Activated naive CD8-positive, alpha-beta T cell treated with anti-CD3 and anti-CD28 coated beads for 36 hours (primary cell): ENCODE results near the gene ZNF530. TPM values are rescaled to one million over a fixed set of nuclear protein-coding genes. Genes with fewer than 3 reads are reported as not detected.
A peak's percentile ranks its signal among the peaks of the same experiment; 100 is the strongest.

Source experiments
- DNase-seq: peaks from one replicate; pipeline ENCODE4 v3.0.0; 2021
- H3K27ac Mint-ChIP-seq: one replicate; pipeline ENCODE4 v1.8.0; 2022; ENCODE audit warnings: mild to moderate bottlenecking, moderate library complexity, mixed read lengths
- H3K27me3 Mint-ChIP-seq: one replicate; pipeline ENCODE4 v1.8.0; 2022; ENCODE audit warnings: mild to moderate bottlenecking, mixed read lengths
- H3K36me3 Mint-ChIP-seq: one replicate; pipeline ENCODE4 v1.8.0; 2021; ENCODE audit warnings: mild to moderate bottlenecking, mixed read lengths
- H3K4me1 Mint-ChIP-seq: one replicate; pipeline ENCODE4 v1.8.0; 2021; ENCODE audit warnings: mixed read lengths
- H3K4me3 Mint-ChIP-seq: one replicate; pipeline ENCODE4 v1.8.0; 2022; ENCODE audit warnings: mild to moderate bottlenecking, moderate library complexity, mixed read lengths
- H3K9me3 Mint-ChIP-seq: one replicate; pipeline ENCODE4 v1.8.0; 2022; ENCODE audit warnings: mixed read lengths
- total RNA-seq, 2 experiments: library from RNA; stranded (reverse); gene quantifications; one replicate each; pipeline ENCODE4 v1.2.3, GENCODE V29; 2021

The ZNF530 gene
- total RNA-seq, 2 experiments from 2014 or later: 11.0 to 12.2 TPM

- Mint-ChIP-seq H3K9me3 (peaks cover 56% of the 10 kb centered on the region), H3K4me1 (peaks cover 17% of the 10 kb centered on the region), H3K36me3 (peaks cover 63% of the 10 kb centered on the region), H3K27me3 (no peaks in the 10 kb centered on the region), H3K4me3 (peak within 1 kb of the TSS; percentile 88), H3K27ac (peak within 1 kb of the TSS; percentile 82)
- DNase-seq: peak; percentile 87
Measured at GRCh38 chr19:57583521-57584416, 15.9 kb upstream of the ZNF530 start, which contains the start of gene ZIK1. Gene ZIK1 (plus strand): TSS chr19:57584145. CDS start chr19:57584357, 212 bp downstream.

GRCh38 chr19:57587529-57587928 is 12.2 kb upstream of the ZNF530 start:
- no peaks in the 10 kb centered on the region for H3K27me3 Mint-ChIP-seq
- H3K36me3 Mint-ChIP-seq: peaks cover 93% of the 10 kb centered on the region
- H3K4me1 Mint-ChIP-seq: peaks cover 12% of the 10 kb centered on the region
- H3K9me3 Mint-ChIP-seq: peaks cover 70% of the 10 kb centered on the region
- H3K4me3 Mint-ChIP-seq: no peak overlapping the region
- DNase-seq: no peak
- no peak overlapping the region for H3K27ac Mint-ChIP-seq

GRCh38 chr19:57599377-57599760 is 316 bp upstream of the ZNF530 start:
- peak overlapping the region; percentile 88 for H3K4me3 Mint-ChIP-seq
- peaks cover 50% of the 10 kb centered on the region for H3K9me3 Mint-ChIP-seq
- H3K27ac Mint-ChIP-seq: peak overlapping the region; percentile 87
- DNase-seq: no peak
- peaks cover 47% of the 10 kb centered on the region for H3K36me3 Mint-ChIP-seq
- peaks cover 17% of the 10 kb centered on the region for H3K4me1 Mint-ChIP-seq
- H3K27me3 Mint-ChIP-seq: no peaks in the 10 kb centered on the region

GRCh38 chr19:57606931-57607330 is 7.2 kb downstream of the ZNF530 start:
- no peak overlapping the region for H3K27ac Mint-ChIP-seq
- H3K27me3 Mint-ChIP-seq: no peaks in the 10 kb centered on the region
- no peaks in the 10 kb centered on the region for H3K4me1 Mint-ChIP-seq
- H3K4me3 Mint-ChIP-seq: no peak overlapping the region
- H3K9me3 Mint-ChIP-seq: peaks cover 47% of the 10 kb centered on the region
- no peak for DNase-seq
- peaks cover 82% of the 10 kb centered on the region for H3K36me3 Mint-ChIP-seq

- DNase-seq: no peak
- Mint-ChIP-seq H3K27ac (no peak overlapping the region), H3K4me1 (peaks cover 11% of the 10 kb centered on the region), H3K4me3 (no peak overlapping the region), H3K27me3 (no peaks in the 10 kb centered on the region), H3K36me3 (peaks cover 66% of the 10 kb centered on the region), H3K9me3 (peaks cover 38% of the 10 kb centered on the region)
Measured at GRCh38 chr19:57611113-57611512, 11.4 kb downstream of the ZNF530 start.

- Mint-ChIP-seq H3K4me3 (peak within 1 kb of the TSS; percentile 85), H3K27ac (peak within 1 kb of the TSS; percentile 80), H3K36me3 (peaks cover 66% of the 10 kb centered on the region), H3K9me3 (peaks cover 50% of the 10 kb centered on the region), H3K27me3 (no peaks in the 10 kb centered on the region), H3K4me1 (peaks cover 11% of the 10 kb centered on the region)
- peak; percentile 90 for DNase-seq
Measured at GRCh38 chr19:57613941-57614743, 14.5 kb downstream of the ZNF530 start, which contains the start of gene ZNF134. Gene ZNF134 (plus strand): TSS chr19:57614242. CDS start chr19:57619469, 5,227 bp downstream.

GRCh38 chr19:57615346-57615745 is 15.7 kb downstream of the ZNF530 start:
- Mint-ChIP-seq H3K9me3 (peaks cover 63% of the 10 kb centered on the region), H3K36me3 (peaks cover 72% of the 10 kb centered on the region), H3K4me3 (peak overlapping the region; percentile 85), H3K27me3 (no peaks in the 10 kb centered on the region), H3K27ac (peak overlapping the region; percentile 80), H3K4me1 (peaks cover 11% of the 10 kb centered on the region)
- DNase-seq: no peak

- Mint-ChIP-seq H3K4me1 (no peaks in the 10 kb centered on the region), H3K27me3 (no peaks in the 10 kb centered on the region), H3K4me3 (no peak overlapping the region), H3K27ac (no peak overlapping the region), H3K9me3 (peaks cover 80% of the 10 kb centered on the region), H3K36me3 (peaks cover 99% of the 10 kb centered on the region)
- DNase-seq: no peak
Measured at GRCh38 chr19:57620673-57621348, 21.1 kb downstream of the ZNF530 start.

- Mint-ChIP-seq H3K36me3 (peaks cover 79% of the 10 kb centered on the region), H3K27ac (no peak overlapping the region), H3K27me3 (no peaks in the 10 kb centered on the region), H3K4me1 (no peaks in the 10 kb centered on the region), H3K9me3 (peaks cover 67% of the 10 kb centered on the region), H3K4me3 (no peak overlapping the region)
- DNase-seq: no peak
Measured at GRCh38 chr19:57623091-57623490, 23.4 kb downstream of the ZNF530 start.

GRCh38 chr19:57632987-57633831 is 33.5 kb downstream of the ZNF530 start, which contains the start of gene ZNF211:
Gene ZNF211 (plus strand): TSS chr19:57633168. CDS start chr19:57633347, 179 bp downstream.
- no peaks in the 10 kb centered on the region for H3K27me3 Mint-ChIP-seq
- peak within 1 kb of the TSS; percentile 84 for H3K27ac Mint-ChIP-seq

GRCh38 chr19:57633832-57634131 is 34.1 kb downstream of the ZNF530 start:
- Mint-ChIP-seq H3K4me3 (peak overlapping the region; percentile 93), H3K27ac (peak overlapping the region; percentile 84), H3K4me1 (peaks cover 9% of the 10 kb centered on the region)

More at GRCh38 chr19:57632987-57633831, 33.5 kb downstream of the ZNF530 start, which contains the start of gene ZNF211:
- Mint-ChIP-seq H3K9me3 (peaks cover 22% of the 10 kb centered on the region), H3K4me3 (peak within 1 kb of the TSS; percentile 93), H3K36me3 (peaks cover 54% of the 10 kb centered on the region), H3K4me1 (peaks cover 9% of the 10 kb centered on the region)
- peak; percentile 86 for DNase-seq

GRCh38 chr19:57637379-57637778 is 37.7 kb downstream of the ZNF530 start:
- Mint-ChIP-seq H3K9me3 (peaks cover 48% of the 10 kb centered on the region), H3K4me3 (no peak overlapping the region)

More at GRCh38 chr19:57633832-57634131, 34.1 kb downstream of the ZNF530 start:
- no peaks in the 10 kb centered on the region for H3K27me3 Mint-ChIP-seq
- peaks cover 60% of the 10 kb centered on the region for H3K36me3 Mint-ChIP-seq
- no peak for DNase-seq
- peaks cover 27% of the 10 kb centered on the region for H3K9me3 Mint-ChIP-seq

GRCh38 chr19:57641715-57642234 is 42.1 kb downstream of the ZNF530 start:
- peaks cover 60% of the 10 kb centered on the region for H3K9me3 Mint-ChIP-seq
- no peak overlapping the region for H3K27ac Mint-ChIP-seq
- H3K4me3 Mint-ChIP-seq: no peak overlapping the region
- H3K4me1 Mint-ChIP-seq: no peaks in the 10 kb centered on the region
- DNase-seq: no peak
- no peaks in the 10 kb centered on the region for H3K27me3 Mint-ChIP-seq
- peaks cover 78% of the 10 kb centered on the region for H3K36me3 Mint-ChIP-seq

More at GRCh38 chr19:57637379-57637778, 37.7 kb downstream of the ZNF530 start:
- Mint-ChIP-seq H3K27me3 (no peaks in the 10 kb centered on the region), H3K4me1 (peaks cover 9% of the 10 kb centered on the region), H3K36me3 (peaks cover 78% of the 10 kb centered on the region), H3K27ac (no peak overlapping the region)
- no peak for DNase-seq
